ENCODE data around the gene CAPG.
A peak's percentile ranks its signal among the peaks of the same experiment; 100 is the strongest.
"Not testable (repeated sequence)": the region's sequence is repeated elsewhere in the genome, so short reads cannot be mapped to it uniquely, and the experiment has no call there.

Gene CAPG

GRCh38 chr2:85395912-85396475 lies 14.2 kb downstream of the CAPG start:
- H3K4me3 ChIP-seq (ENCODE audit: low read length): peak overlapping the region; percentile 30
- peaks cover 10% of the 10 kb centered on the region for H3K36me3 ChIP-seq (ENCODE audit: control insufficient read depth, insufficient read depth, low read length)
- H3K4me1 ChIP-seq (ENCODE audit: control insufficient read depth, insufficient read depth, low read length): peaks cover 13% of the 10 kb centered on the region
- H3K9ac ChIP-seq (ENCODE audit: low read length): no peak overlapping the region
- H3K27ac ChIP-seq (ENCODE audit: low read depth, low read length): peak overlapping the region; percentile 70
- no peaks in the 10 kb centered on the region for H3K27me3 ChIP-seq (ENCODE audit: control insufficient read depth, insufficient read depth, low read length)

GRCh38 chr2:85394976-85395375 lies 15.2 kb downstream of the CAPG start:
- Histone ChIP-seq H3K36me3 (ENCODE audit: control insufficient read depth, insufficient read depth, low read length) (peaks cover 11% of the 10 kb centered on the region), H3K9ac (ENCODE audit: low read length) (no peak overlapping the region), H3K4me1 (ENCODE audit: control insufficient read depth, insufficient read depth, low read length) (peaks cover 10% of the 10 kb centered on the region), H3K4me3 (ENCODE audit: low read length) (no peak overlapping the region), H3K27ac (ENCODE audit: low read depth, low read length) (no peak overlapping the region), H3K27me3 (ENCODE audit: control insufficient read depth, insufficient read depth, low read length) (no peaks in the 10 kb centered on the region)

GRCh38 chr2:85394261-85394681 lies 15.9 kb downstream of the CAPG start:
- Histone ChIP-seq H3K4me3 (ENCODE audit: low read length) (no peak overlapping the region), H3K27ac (ENCODE audit: low read depth, low read length) (no peak overlapping the region), H3K27me3 (ENCODE audit: control insufficient read depth, insufficient read depth, low read length) (no peaks in the 10 kb centered on the region), H3K36me3 (ENCODE audit: control insufficient read depth, insufficient read depth, low read length) (peaks cover 11% of the 10 kb centered on the region), H3K9ac (ENCODE audit: low read length) (no peak overlapping the region), H3K4me1 (ENCODE audit: control insufficient read depth, insufficient read depth, low read length) (peaks cover 10% of the 10 kb centered on the region)

GRCh38 chr2:85393836-85394235 lies 16.3 kb downstream of the CAPG start:
- no peak overlapping the region for H3K27ac ChIP-seq (ENCODE audit: low read depth, low read length)

GRCh38 chr2:85390941-85391669 lies 19.1 kb downstream of the CAPG start:
- Histone ChIP-seq H3K36me3 (ENCODE audit: control insufficient read depth, insufficient read depth, low read length) (peaks cover 11% of the 10 kb centered on the region), H3K4me3 (ENCODE audit: low read length) (no peak overlapping the region), H3K27ac (ENCODE audit: low read depth, low read length) (no peak overlapping the region), H3K4me1 (ENCODE audit: control insufficient read depth, insufficient read depth, low read length) (no peaks in the 10 kb centered on the region), H3K27me3 (ENCODE audit: control insufficient read depth, insufficient read depth, low read length) (no peaks in the 10 kb centered on the region), H3K9ac (ENCODE audit: low read length) (no peak overlapping the region)

More at GRCh38 chr2:85393836-85394235, 16.3 kb downstream of the CAPG start:
- Histone ChIP-seq H3K9ac (ENCODE audit: low read length) (no peak overlapping the region), H3K27me3 (ENCODE audit: control insufficient read depth, insufficient read depth, low read length) (no peaks in the 10 kb centered on the region), H3K4me1 (ENCODE audit: control insufficient read depth, insufficient read depth, low read length) (peaks cover 10% of the 10 kb centered on the region), H3K4me3 (ENCODE audit: low read length) (no peak overlapping the region), H3K36me3 (ENCODE audit: control insufficient read depth, insufficient read depth, low read length) (peaks cover 11% of the 10 kb centered on the region)

GRCh38 chr2:85388878-85389538 lies 21.2 kb downstream of the CAPG start:
- Histone ChIP-seq H3K27me3 (ENCODE audit: control insufficient read depth, insufficient read depth, low read length) (no peaks in the 10 kb centered on the region), H3K4me1 (ENCODE audit: control insufficient read depth, insufficient read depth, low read length) (no peaks in the 10 kb centered on the region), H3K4me3 (ENCODE audit: low read length) (no peak overlapping the region), H3K9ac (ENCODE audit: low read length) (no peak overlapping the region), H3K36me3 (ENCODE audit: control insufficient read depth, insufficient read depth, low read length) (peaks cover 10% of the 10 kb centered on the region), H3K27ac (ENCODE audit: low read depth, low read length) (no peak overlapping the region)

GRCh38 chr2:85387754-85388153 lies 22.4 kb downstream of the CAPG start:
- H3K36me3 ChIP-seq (ENCODE audit: control insufficient read depth, insufficient read depth, low read length): peaks cover 8% of the 10 kb centered on the region

GRCh38 chr2:85385746-85386145 lies 24.4 kb downstream of the CAPG start:
- Histone ChIP-seq H3K4me1 (ENCODE audit: control insufficient read depth, insufficient read depth, low read length) (no peaks in the 10 kb centered on the region), H3K9ac (ENCODE audit: low read length) (no peak overlapping the region), H3K4me3 (ENCODE audit: low read length) (no peak overlapping the region), H3K27me3 (ENCODE audit: control insufficient read depth, insufficient read depth, low read length) (no peaks in the 10 kb centered on the region), H3K36me3 (ENCODE audit: control insufficient read depth, insufficient read depth, low read length) (peaks cover 4% of the 10 kb centered on the region), H3K27ac (ENCODE audit: low read depth, low read length) (no peak overlapping the region)

More at GRCh38 chr2:85387754-85388153, 22.4 kb downstream of the CAPG start:
- H3K4me3 ChIP-seq (ENCODE audit: low read length): no peak overlapping the region
- no peak overlapping the region for H3K9ac ChIP-seq (ENCODE audit: low read length)
- no peak overlapping the region for H3K27ac ChIP-seq (ENCODE audit: low read depth, low read length)
- H3K27me3 ChIP-seq (ENCODE audit: control insufficient read depth, insufficient read depth, low read length): no peaks in the 10 kb centered on the region
- no peaks in the 10 kb centered on the region for H3K4me1 ChIP-seq (ENCODE audit: control insufficient read depth, insufficient read depth, low read length)

- no peak overlapping the region for H3K9ac ChIP-seq (ENCODE audit: low read length)
- peaks cover 2% of the 10 kb centered on the region for H3K36me3 ChIP-seq (ENCODE audit: control insufficient read depth, insufficient read depth, low read length)
- H3K27me3 ChIP-seq (ENCODE audit: control insufficient read depth, insufficient read depth, low read length): no peaks in the 10 kb centered on the region
- H3K27ac ChIP-seq (ENCODE audit: low read depth, low read length): no peak overlapping the region
- no peak overlapping the region for H3K4me3 ChIP-seq (ENCODE audit: low read length)
- no peaks in the 10 kb centered on the region for H3K4me1 ChIP-seq (ENCODE audit: control insufficient read depth, insufficient read depth, low read length)
Measured at GRCh38 chr2:85383850-85384249, 26.3 kb downstream of the CAPG start.

GRCh38 chr2:85383151-85383550 lies 27.0 kb downstream of the CAPG start:
- H3K9ac ChIP-seq (ENCODE audit: low read length); H3K27ac ChIP-seq (ENCODE audit: low read depth, low read length); H3K4me3 ChIP-seq (ENCODE audit: low read length); H3K4me1 ChIP-seq (ENCODE audit: control insufficient read depth, insufficient read depth, low read length); H3K36me3 ChIP-seq (ENCODE audit: control insufficient read depth, insufficient read depth, low read length); H3K27me3 ChIP-seq (ENCODE audit: control insufficient read depth, insufficient read depth, low read length): not testable (repeated sequence)

GRCh38 chr2:85380048-85380447 lies 30.1 kb downstream of the CAPG start:
- H3K36me3 ChIP-seq (ENCODE audit: control insufficient read depth, insufficient read depth, low read length): peaks cover 2% of the 10 kb centered on the region
- H3K4me3 ChIP-seq (ENCODE audit: low read length): no peak overlapping the region
- no peaks in the 10 kb centered on the region for H3K4me1 ChIP-seq (ENCODE audit: control insufficient read depth, insufficient read depth, low read length)
- H3K9ac ChIP-seq (ENCODE audit: low read length): no peak overlapping the region
- no peaks in the 10 kb centered on the region for H3K27me3 ChIP-seq (ENCODE audit: control insufficient read depth, insufficient read depth, low read length)
- H3K27ac ChIP-seq (ENCODE audit: low read depth, low read length): no peak overlapping the region

- no peak overlapping the region for H3K9ac ChIP-seq (ENCODE audit: low read length)
- H3K27me3 ChIP-seq (ENCODE audit: control insufficient read depth, insufficient read depth, low read length): no peaks in the 10 kb centered on the region
- no peak overlapping the region for H3K27ac ChIP-seq (ENCODE audit: low read depth, low read length)
- peaks cover 2% of the 10 kb centered on the region for H3K36me3 ChIP-seq (ENCODE audit: control insufficient read depth, insufficient read depth, low read length)
- no peak overlapping the region for H3K4me3 ChIP-seq (ENCODE audit: low read length)
- no peaks in the 10 kb centered on the region for H3K4me1 ChIP-seq (ENCODE audit: control insufficient read depth, insufficient read depth, low read length)
Measured at GRCh38 chr2:85378257-85378656, 31.9 kb downstream of the CAPG start.

Measured in rectal smooth muscle tissue (tissue), 1 donor.